GM15510 (cell line): ENCODE data around the gene SLF2.

Experiments
- POLR2A ChIP-seq: IDR thresholded peaks from 3 replicates; pipeline ENCODE4 v1.6.1; 2011; ENCODE audit warnings: borderline replicate concordance; ENCODE audit not compliant: insufficient read length; ENCODE audit errors: extremely low read depth

Gene SLF2

DNA sequence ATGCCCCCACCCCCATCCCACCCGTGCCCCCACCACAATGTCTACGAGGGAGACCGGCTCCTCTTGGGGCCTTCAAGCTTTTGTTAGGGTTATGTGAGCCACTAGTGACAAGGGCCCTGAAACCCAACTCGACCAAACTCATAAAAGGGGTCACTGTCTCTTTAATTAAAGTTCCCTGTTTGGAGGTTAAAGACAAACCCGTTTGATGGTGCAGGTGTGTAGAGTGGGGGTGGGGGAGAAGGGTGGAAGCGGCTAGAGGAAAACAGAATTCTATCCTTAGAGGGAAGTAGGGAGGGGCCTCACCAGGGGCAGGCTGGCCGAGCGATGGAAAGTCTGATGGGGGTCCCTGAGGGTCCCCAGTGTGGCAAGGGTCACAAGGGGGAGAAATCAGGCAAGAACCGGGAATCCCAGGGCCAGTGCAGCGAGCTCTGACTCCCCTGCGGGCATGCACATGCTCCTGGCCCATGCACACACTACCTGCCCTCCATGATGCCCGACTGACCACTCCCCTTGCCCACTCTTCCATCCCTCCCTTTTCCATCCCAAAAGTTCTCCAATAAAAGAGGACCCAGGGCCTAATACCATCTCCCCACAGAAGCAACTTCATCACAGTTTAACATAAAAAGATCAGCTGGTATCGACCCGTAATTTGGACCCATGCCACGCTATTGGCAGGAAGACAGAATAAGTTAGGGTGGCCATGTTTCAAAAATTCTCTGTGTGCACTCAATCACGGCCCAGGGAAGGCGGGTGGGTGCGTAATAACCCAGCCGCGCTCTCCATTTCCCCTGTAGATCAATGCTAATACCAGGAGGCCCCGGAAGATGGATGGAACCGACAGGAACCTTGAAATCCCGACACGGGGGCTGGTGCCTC, 35.9 kb upstream of the SLF2 start:
- no peak for TF ChIP-seq POLR2A

DNA sequence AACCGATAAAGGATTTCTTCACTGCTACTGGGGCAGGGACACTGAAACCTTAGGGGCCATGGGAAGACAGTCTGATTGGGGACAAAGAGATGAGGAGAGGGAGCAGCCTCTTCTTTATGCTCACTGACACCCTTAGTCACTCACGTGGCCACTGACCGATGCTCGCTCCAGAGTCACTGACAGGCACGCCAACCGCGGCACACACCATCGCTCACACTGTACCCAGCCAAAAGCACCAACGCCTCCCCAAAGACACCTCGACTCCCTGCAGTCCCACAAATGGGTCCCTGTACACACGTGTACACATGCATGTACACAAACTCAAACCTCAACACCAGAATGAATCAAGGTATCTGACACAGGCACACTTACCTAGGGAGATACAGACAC, 35.3 kb upstream of the SLF2 start:
- TF ChIP-seq POLR2A: no peak

DNA sequence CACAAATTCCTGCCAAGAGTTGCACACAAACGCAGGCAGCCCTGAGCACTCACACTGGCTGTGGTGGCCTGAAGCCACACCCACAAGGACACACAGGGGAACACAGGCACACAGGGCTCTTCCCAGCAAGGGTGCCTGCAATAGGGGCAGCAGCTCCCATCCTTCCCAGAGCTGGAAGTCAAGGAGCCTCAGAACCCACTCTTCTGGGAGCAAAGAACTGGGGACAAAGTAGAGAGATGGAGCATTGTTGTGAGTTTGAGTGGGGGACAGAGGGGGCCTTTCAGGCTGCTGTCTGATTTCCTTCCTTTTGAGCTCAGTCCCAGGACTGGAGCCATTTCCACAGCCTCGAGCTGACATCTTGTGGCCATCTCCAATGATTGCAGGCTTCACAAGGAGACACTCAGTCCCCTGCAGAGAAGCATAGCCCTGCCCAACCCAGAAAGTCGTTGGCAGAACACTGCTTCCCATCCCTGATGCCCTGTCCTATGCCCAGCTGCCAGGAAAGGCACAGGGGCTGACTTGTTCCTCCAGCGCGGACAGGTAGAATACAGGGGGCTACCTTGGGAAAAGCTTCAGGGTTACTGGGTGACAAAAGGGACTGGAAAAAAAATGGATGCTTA, 34.4 kb upstream of the SLF2 start:
- TF ChIP-seq POLR2A: no peak

DNA sequence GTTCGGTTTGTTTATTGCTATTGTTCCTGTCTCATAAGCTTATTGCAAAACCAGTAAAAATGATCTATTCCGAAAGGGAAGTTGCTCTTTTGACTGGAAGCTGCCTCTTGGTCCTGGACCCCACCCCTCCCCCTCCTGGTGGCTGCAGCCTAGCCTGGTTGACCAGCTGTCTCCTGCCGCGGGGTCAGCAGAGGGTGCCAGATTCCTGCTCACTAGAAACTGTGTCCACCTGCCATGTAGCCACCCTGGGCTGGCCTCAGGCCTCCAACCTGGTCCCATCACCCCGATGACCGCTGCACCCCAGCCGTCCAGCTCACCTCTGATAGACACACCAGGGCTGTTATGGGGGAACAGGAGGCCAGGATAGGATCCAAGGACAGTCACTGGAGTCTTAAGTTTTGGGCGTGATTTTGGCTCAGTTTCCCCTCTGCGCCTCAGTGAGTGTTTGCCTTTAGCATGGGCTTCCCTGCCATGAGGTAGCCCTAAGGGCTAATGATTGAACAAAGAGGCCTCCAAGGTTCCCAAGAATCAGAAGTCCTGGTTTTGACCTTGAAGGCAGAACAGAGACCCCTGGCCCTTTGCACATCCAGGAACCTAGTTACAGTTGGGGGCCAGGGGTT, 32.9 kb upstream of the SLF2 start:
- TF ChIP-seq POLR2A: no peak

DNA sequence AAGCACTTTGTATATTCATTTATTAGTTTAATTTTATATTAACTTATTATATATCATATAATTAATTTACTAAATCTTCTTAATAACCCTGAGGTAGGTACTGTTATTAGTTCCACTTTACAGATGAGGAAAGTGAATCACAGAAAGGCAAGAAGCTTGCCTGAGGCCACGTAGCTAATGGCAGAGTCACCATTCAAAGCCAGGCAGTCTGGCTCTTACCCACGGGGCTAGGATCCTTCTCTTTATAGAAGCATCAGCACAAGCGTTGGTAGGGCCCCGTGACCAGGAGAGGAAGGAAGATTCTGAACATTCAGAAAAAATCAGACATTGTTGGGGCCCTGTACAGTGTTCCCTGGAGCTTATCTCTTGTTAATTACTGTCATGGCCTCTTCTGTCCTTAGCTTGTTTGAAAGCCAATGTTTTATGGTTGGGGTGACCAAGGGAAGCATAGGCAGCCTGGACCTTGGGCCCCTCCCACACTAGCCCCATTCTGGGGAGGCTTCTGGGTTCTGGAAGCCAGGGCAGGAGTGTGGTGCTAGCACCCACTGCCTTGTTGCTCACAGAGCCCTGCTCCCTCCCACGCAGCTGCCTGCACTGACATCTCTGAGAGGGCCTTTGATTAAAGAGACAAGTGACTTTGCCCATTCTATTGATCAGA, 31.1 kb upstream of the SLF2 start:
- no peak for TF ChIP-seq POLR2A

DNA sequence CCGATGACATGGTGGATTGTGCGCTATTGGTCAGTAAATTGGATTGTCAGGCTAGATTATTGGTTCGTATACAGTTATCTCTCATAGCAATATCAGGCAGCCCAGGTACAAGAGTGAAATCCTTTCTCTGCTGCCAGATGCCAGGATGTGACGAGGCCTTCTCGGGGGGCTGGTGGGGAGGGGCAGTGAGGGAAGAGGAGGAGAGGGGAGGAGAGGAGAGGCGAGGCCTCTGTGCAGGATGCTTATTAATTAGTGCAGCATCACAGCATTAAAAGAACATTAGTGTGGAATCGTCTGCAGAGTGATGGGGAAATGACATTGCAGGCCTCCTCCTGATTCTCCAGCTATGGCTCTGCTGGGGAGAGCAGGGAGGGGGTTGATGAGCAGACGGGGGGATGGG, 30.5 kb upstream of the SLF2 start:
- TF ChIP-seq POLR2A: no peak

DNA sequence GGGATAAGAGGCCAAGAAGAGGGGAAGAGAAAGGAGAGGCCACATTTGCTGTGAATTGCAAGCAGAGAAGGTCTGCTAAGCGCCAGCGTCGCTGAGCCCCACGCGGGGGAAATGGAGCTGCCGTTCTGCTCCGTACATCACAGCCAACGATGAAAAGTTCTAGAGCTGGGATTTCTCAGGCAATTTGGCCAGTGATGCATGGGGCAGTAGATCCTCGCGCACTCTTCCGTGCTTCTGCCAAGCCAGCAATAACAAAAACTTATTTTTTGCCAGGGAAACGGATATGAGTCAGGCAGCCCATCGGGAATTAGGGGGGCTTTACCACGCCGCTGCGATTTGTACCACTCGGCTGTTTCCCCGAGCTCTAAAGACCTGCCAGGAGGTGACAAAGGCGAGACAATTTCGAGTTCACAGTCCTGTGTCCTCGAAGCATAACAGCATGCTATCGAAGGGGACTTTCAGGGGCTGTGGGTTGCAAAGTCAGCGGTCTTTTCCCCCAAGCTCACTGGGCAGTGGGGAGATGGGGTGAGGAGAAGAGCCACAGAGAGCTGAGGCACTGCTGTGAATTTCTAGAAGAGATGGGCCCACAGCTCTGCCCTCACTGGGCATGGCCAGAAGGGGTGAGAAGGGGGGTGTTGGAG, 30.0 kb upstream of the SLF2 start:
- no peak for TF ChIP-seq POLR2A

DNA sequence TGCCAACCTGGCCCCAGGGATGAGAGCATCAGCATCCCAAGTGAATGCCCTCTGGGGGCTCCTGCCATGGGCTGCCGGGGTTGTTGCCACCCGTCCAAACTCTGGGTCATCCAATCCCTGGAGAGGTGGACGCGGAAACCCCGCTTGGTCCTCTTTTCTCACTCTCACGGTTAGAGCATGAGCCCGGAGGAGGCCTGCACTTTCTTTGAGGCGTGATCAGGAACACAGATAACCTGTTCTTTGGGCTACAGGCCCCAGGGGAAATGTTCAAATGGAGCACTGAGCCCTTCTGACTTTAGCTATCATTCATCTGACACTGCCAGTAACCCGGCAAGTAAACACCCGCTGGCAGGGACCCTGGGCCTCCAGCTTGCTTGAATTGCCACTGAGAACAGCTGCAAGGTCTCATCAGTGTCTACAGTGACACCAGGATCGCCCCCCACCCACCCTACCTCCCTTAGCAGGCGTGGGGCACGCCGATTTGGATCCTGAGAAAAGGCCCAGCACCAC, 29.4 kb upstream of the SLF2 start:
- TF ChIP-seq POLR2A: no peak

DNA sequence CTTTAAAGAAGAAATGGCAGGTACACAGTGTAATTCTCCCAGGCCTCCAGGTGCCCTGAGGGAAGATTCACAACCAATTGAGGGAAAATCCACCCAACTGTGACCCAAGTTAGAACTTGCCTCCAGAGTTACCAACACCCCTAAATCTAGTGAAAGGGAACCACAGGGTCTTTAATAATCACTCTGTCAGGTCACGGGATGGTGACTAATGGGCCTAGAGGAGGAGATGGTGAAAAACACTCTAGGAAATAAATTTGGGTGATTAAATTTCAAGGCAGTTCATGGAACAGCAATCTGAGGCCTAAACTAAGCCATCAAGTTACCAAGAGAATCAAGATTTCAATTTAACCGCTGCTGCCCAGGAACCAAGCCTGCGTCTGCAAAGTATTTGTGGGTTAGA, 26.7 kb upstream of the SLF2 start:
- no peak for TF ChIP-seq POLR2A

DNA sequence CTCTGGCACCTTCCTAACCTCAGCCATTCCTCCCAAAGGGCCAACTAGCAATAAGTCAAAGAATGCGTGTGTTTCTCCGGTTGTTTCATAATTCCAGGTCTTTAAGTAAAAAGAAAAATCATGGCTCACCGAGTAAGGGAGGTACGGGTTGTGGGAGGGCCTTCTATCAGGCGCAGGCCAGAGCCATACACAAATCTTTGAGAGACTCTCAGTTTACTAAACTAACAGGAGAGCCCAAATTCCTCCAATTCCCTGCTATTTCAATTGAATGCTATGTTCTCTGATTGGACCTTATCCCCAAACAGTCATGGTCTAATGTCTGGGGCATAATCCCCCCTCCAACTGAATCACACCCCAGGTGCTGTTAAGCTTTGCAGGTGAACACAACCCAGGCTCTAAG, 26.2 kb upstream of the SLF2 start:
- TF ChIP-seq POLR2A: no peak

DNA sequence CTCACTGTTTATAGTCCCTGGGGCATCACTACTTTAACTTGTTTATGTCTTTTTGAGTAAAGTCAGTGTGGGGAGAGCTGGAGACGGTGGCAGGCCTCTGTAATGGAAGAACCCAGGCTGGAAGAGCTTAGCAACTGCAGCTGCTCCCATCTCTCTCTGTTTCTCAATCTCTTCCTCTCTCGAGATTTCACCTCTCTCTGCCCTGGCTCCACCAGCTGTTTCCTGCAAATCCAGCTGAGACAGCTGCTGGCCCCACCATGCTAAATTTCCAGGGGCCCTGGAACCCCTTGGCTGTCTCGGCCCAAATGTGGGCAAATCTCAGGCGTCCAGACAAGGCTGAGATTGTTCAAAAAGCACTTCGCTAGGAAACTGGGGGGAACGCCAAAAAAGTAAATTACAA, 25.8 kb upstream of the SLF2 start:
- TF ChIP-seq POLR2A: no peak

DNA sequence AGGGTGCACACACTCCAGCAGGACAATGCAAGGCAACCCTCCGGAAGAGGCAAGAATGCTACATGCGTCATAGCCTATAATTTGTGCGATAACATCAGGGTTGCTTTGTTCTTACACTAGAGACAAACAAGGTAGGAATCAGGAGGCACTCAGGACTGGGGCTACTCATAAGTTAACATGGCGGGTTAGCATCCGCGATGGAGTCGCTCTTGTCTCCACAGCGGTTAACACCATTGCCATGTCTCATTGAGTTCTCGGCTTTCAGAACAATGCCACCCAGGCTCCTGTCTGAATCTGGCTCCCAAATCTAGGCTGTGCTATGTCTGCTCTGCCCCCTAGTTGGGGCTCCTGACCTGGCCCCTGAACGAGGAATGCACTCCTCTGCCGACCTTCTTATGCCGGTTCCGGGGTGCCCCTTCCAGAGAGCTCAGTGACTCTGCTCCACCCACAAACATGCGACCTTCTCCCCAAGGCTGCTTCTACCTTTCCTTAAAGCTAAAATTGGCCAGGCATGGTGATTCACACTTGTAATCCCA, 24.9 kb upstream of the SLF2 start:
- TF ChIP-seq POLR2A: no peak

DNA sequence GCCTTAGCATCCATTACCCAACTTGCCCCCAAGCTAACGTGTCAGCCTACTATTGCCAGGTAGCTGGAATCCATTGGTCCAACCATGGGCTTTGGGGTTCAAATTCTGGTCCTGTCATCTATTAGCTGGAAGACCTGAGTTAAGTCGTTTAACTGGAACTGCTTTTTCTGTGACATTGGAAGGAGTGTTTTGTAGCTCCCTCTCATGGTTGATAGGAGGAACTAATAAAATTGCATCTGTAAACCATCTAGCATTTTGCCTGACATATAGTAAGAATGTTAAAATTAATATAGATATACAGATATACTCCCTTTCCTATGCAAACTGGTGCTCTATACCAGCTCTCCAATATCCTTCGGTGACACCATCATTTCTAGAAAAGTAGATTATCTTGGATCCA, 23.8 kb upstream of the SLF2 start:
- TF ChIP-seq POLR2A: no peak

DNA sequence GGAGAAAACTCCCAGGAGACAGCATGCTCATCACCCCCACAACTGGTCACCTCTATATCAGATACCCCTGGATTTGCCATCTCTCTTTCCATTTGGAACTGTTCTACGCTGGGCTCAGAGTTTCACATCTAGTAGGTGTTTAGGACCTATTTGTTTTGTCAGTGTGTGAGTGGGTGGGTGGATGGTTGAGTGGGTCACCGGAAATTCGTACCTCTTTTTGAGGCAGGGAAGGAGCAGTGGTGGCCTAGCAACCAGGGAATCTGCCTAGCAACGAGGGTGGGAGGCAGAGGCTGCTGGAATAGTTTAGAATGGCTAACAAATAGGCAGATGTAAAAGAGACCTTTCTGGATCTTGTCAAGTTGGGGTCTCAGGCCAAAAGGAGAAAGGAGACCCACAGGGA, 23.2 kb upstream of the SLF2 start:
- no peak for TF ChIP-seq POLR2A

DNA sequence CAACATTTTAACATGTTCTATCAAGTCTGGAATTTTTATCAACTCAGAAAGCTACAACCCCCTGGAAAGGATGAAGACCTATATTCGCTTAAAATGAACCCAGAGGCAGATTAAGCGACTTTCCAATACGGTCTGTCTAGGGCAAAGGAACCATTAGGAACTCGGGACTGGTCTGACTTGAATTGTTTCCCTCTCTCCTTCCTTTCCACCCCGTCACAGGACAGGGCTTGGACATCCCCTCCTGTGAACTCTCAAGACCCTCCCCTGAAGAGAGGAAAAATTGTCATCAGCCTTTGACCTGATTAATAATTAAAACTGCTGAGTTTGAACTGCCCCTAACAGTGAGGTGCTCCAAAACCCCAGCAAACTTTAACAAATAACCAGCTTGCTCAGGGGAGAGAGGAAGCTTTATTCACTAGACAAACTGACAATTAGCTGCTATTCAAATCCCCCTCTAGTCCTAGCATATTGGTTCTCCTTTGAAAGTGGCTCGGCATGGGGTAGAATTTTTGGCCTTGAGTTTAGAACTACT, 22.6 kb upstream of the SLF2 start:
- TF ChIP-seq POLR2A: no peak

DNA sequence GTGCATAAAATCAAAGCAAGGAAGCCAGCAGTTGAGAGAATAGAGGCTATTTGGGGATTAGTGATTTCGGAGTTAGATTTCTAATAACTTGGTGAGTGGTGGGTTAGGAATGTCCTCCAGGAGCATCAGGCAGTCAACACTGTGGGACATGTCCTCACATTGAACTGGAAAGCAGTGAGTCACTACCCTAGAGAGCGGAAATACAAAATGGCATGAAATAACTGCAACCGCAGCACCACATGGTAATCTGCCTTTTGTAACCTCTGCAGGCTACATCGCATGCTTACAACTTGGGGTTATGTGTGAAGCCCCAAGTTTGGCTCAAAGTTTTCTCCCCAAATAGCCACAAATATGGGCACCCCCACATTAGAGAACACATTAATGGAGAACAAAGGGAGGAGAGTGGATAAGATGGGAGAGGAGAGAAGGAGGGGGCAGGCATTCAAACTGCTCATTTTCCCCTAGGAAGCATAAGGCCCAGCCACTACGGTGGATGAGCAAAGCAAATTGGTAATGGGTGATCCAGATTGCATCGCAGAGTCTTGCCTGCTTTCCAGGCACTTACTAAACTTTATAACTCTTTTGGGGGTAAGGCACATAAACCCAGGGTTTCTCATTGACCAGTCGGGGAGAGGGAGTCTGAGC, 22.0 kb upstream of the SLF2 start:
- no peak for TF ChIP-seq POLR2A
